HL-60 (cell line): ENCODE results near the gene U2AF2.

Experiments
- POLR2AphosphoS5 ChIP-seq: IDR thresholded peaks from 2 replicates; pipeline ENCODE4 v1.6.1; 2012; ENCODE audit warnings: low read depth
- REST ChIP-seq: IDR thresholded peaks from 2 replicates; pipeline ENCODE4 v1.6.1; 2012; ENCODE audit warnings: low read depth; ENCODE audit not compliant: insufficient replicate concordance
- TF ChIP-seq, protein P1 (sequence below): IDR thresholded peaks from one replicate; pipeline ENCODE4 v1.5.1; 2011; ENCODE audit warnings: low read length, control low read depth, inconsistent platforms; ENCODE audit not compliant: insufficient read depth

DNA sequence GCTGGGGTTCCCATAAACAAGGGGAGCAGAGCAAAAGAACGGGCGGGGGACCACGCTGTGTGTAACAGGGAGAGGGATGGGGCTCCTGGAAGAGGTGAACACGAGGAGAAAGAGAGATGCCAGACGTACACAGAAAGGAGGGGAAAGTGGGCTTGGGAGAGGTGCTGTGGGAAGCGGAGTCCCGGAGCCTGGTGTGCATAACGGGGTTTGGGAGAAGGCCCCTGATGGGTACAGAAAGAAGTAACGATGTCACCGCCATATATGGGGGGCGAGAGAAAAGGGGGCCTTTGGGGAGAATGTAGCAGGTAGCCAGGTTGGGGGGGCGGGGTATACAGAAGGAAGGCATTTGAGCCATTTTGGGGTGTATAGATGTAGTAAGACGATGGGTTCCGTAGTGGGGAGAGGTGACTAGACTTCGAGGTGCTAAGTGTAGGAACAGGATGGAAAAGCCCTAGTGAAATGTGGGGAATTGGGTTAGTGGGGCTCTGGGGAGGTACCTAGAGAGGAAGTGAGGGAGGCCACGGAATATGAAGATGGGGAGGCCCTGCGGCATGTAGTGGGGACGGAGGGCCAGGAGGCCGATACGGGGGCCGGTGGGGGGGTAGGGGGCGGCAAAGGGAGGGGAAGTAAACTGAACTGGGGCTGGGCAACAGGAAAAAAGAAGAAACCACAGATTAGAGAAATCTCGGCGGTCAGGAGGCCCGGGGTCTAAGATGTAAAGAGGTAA, 13.2 kb upstream of the U2AF2 start:
- TF ChIP-seq, protein P1, sequence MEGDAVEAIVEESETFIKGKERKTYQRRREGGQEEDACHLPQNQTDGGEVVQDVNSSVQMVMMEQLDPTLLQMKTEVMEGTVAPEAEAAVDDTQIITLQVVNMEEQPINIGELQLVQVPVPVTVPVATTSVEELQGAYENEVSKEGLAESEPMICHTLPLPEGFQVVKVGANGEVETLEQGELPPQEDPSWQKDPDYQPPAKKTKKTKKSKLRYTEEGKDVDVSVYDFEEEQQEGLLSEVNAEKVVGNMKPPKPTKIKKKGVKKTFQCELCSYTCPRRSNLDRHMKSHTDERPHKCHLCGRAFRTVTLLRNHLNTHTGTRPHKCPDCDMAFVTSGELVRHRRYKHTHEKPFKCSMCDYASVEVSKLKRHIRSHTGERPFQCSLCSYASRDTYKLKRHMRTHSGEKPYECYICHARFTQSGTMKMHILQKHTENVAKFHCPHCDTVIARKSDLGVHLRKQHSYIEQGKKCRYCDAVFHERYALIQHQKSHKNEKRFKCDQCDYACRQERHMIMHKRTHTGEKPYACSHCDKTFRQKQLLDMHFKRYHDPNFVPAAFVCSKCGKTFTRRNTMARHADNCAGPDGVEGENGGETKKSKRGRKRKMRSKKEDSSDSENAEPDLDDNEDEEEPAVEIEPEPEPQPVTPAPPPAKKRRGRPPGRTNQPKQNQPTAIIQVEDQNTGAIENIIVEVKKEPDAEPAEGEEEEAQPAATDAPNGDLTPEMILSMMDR: no peak
- TF ChIP-seq POLR2AphosphoS5 (no peak), REST (no peak)
